GM20431 (cell line): ENCODE results near the gene ZIC5.
"Not testable (repeated sequence)": the region's sequence is repeated elsewhere in the genome, so short reads cannot be mapped to it uniquely, and the experiment has no call there.

ENCODE experiments used
- in situ Hi-C: fragments of 300-500 bp; cut with MseI, MboI; formaldehyde crosslinking; loops from one replicate; pipeline ENCODE4 v1.15.0; 2020; ENCODE audit warnings: low sequenced_read_pairs; ENCODE audit not compliant: unreplicated experiment

ZIC5 gene

GRCh38 chr13:99945515-99945914 is 26.1 kb downstream of the ZIC5 start:
- in situ Hi-C loops: not testable (repeated sequence)

GRCh38 chr13:99944606-99945005 is 27.0 kb downstream of the ZIC5 start:
- in situ Hi-C loops: no loop called here

GRCh38 chr13:99944102-99944501 is 27.5 kb downstream of the ZIC5 start:
- in situ Hi-C loops: no loop called here

GRCh38 chr13:99941911-99942310 is 29.7 kb downstream of the ZIC5 start:
- in situ Hi-C loops: no loop called here

- in situ Hi-C loops: no loop called here
These were observed 30.5 kb downstream of the ZIC5 start for GRCh38 chr13:99941086-99941485.

GRCh38 chr13:99938635-99939034 is 32.9 kb downstream of the ZIC5 start:
- in situ Hi-C loops: no loop called here

GRCh38 chr13:99935772-99936171 is 35.8 kb downstream of the ZIC5 start:
- in situ Hi-C loops: no loop called here

GRCh38 chr13:99932912-99933311 is 38.7 kb downstream of the ZIC5 start:
- in situ Hi-C loops: no loop called here

GRCh38 chr13:99930925-99931324 is 40.6 kb downstream of the ZIC5 start:
- in situ Hi-C loops: no loop called here

GRCh38 chr13:99929866-99930265 is 41.7 kb downstream of the ZIC5 start:
- in situ Hi-C loops: no loop called here

GRCh38 chr13:99926014-99926731 is 45.4 kb downstream of the ZIC5 start:
- in situ Hi-C loops: no loop called here

- in situ Hi-C loops: loop anchor here (25.0 kb wide), 2 partner anchors 313 to 588 kb away; no protein-coding TSS in a partner anchor
These were observed 47.5 kb downstream of the ZIC5 start for GRCh38 chr13:99923877-99924582.

GRCh38 chr13:99922631-99923404 is 48.7 kb downstream of the ZIC5 start:
- in situ Hi-C loops: loop anchor here (25.0 kb wide), 2 partner anchors 314 to 589 kb away; no protein-coding TSS in a partner anchor

GRCh38 chr13:99919132-99919531 is 52.4 kb downstream of the ZIC5 start:
- in situ Hi-C loops: loop anchor here (25.0 kb wide), 2 partner anchors 318 to 593 kb away; no protein-coding TSS in a partner anchor

GRCh38 chr13:99916366-99917103 is 55.0 kb downstream of the ZIC5 start:
- in situ Hi-C loops: loop anchor here (25.0 kb wide), 2 partner anchors 321 to 596 kb away; no protein-coding TSS in a partner anchor

- in situ Hi-C loops: loop anchor here (25.0 kb wide), 2 partner anchors 324 to 599 kb away; no protein-coding TSS in a partner anchor
These were observed 58.4 kb downstream of the ZIC5 start for GRCh38 chr13:99913167-99913566.
